Stimulated activated naive CD8-positive, alpha-beta T cell treated with anti-CD3 and anti-CD28 coated beads, Interleukin-15, amount 100 ng/mL, for 72 hours (primary cell): ENCODE measurements around the gene CNOT8.
A peak's percentile ranks its signal among the peaks of the same experiment; 100 is the strongest.
"Not testable (repeated sequence)": the region's sequence is repeated elsewhere in the genome, so short reads cannot be mapped to it uniquely, and the experiment has no call there.

Experiments
- ATAC-seq: fragments of 150-1000 bp; cut with Tn5 transposase; 2 replicates; pipeline ENCODE4 v1.10.0; 2021; ENCODE audit warnings: mild to moderate bottlenecking, moderate library complexity
- DNase-seq, 2 donors: peaks; one replicate each; pipeline ENCODE4 v3.0.0; 2021 to 2022
- H3K27ac Mint-ChIP-seq, 2 donors: one replicate each; pipeline ENCODE4 v1.8.0; 2022; ENCODE audit warnings: mild to moderate bottlenecking in 2 of 2, mixed read lengths in 2 of 2, moderate library complexity in 2 of 2
- H3K27me3 Mint-ChIP-seq: one replicate; pipeline ENCODE4 v1.8.0; 2022; ENCODE audit warnings: mixed read lengths
- H3K4me1 Mint-ChIP-seq: one replicate; pipeline ENCODE4 v1.8.0; 2022; ENCODE audit warnings: mild to moderate bottlenecking, mixed read lengths
- H3K4me3 Mint-ChIP-seq, 2 donors: one replicate each; pipeline ENCODE4 v1.8.0; 2022; ENCODE audit warnings: mild to moderate bottlenecking in 2 of 2, mixed read lengths in 2 of 2, moderate library complexity in 1 of 2
- H3K9me3 Mint-ChIP-seq, 2 donors: one replicate each; pipeline ENCODE4 v1.8.0; 2022; ENCODE audit warnings: mixed read lengths in 2 of 2

The CNOT8 gene

DNA sequence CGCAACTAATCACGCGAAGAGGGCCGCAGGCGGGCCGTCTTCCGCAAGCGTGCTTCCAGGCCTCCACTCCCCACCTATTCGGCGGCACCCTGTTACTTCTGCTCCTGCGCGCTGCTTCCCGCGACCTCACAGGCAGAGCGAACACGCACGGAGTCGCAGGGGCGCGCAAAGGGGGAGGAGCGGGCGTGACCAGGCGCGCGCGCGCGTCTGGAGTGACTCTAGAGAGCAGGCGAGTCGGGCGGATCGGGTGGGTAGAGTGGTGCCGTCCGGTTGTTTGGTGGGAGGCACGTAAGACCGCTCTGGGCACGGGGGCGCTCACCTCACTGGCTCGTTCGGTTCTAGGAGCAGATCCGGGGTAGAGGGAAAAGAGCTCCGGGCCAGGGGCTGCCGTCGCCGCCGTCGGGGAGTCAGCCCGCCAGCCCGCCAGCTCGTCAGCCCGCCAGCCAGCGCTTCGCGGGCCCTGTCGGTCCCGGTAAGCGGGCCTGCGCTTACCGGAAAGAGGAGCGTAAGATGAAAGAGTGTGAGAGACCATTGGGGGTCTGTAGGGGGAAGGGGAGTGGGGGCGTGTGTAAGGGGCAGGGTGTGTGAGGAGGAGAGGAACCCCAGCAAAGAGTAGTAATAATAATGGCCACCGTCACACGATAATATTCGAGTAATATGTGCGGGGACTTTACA, at the start of gene CNOT8:
Gene CNOT8, plus strand, starts transcription at position 331 of the 675 bp plus-strand sequence. CDS start 4,652 bp downstream, outside the sequence.
- DNase-seq: peak; percentile 98
- H3K4me1 Mint-ChIP-seq: peaks cover 48% of the 10 kb centered on the region

DNA sequence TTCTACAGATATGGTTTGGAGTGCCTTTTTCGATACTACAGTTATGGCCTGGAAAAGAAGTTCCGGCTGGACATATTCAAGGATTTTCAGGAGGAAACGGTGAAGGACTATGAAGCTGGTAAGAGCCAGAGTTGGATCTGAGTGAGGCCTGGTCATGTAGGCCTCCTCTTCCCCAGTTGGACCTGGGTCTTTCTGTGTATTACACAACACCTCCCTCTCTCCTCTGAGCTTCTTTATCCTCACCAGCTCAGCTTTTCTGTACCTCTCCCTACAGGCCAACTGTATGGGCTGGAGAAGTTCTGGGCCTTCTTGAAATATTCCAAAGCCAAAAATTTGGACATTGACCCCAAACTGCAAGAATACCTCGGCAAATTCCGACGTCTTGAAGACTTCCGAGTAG, 47.2 kb upstream of the CNOT8 start:
- H3K4me1 Mint-ChIP-seq: peaks cover 50% of the 10 kb centered on the region
- no peaks in the 10 kb centered on the region for H3K27me3 Mint-ChIP-seq
- DNase-seq (no peak), ATAC-seq (no peak)
- peak overlapping the region in 1 of 2 donors; percentile 64 for H3K27ac Mint-ChIP-seq
- H3K9me3 Mint-ChIP-seq: no peaks in the 10 kb centered on the region
- no peak overlapping the region for H3K4me3 Mint-ChIP-seq

More for the DNA sequence above, at the start of gene CNOT8:
- Mint-ChIP-seq H3K4me3 (peak within 1 kb of the TSS; percentile 89 to 97), H3K27ac (peak within 1 kb of the TSS; percentile 94 to 99), H3K27me3 (no peaks in the 10 kb centered on the region), H3K9me3 (no peaks in the 10 kb centered on the region)
- peak; percentile 94 for ATAC-seq

DNA sequence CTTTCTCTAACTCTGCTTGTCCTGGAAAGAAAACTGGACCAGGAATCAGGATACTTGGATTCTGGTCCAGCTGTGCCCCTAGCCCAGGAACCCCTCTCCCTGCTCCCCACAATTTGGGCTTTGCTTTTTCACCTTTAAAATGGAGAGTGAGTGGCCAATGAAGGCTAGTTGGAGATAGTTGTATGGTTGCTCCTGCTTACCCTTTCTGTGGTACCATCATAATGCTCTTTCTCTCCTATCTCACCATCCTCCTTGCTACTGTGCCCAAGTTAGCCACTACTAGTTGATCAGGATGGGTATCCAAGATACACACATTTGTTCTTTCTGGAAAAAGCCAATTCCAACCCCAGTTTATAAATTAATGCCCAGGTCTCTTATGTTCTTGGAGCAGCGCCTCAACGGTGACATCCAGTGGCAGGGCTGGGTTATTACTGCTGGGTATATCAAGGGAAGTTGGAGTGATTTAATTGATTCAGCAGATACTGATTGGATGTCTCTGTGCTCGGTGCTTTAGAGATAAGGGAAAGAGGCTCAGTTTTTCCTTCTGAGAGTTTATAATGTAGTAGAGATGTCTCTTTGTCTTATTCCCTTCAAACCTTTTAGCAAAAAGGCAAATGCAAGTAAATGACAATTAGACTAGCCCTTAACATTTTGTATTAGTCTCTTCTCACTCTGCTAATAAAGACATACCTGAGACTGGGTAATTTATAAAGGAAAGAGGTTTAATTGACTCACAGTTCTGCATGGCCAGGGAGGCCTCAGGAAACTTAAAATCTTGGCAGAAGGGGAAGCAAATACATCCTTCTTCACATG, 46.6 kb upstream of the CNOT8 start:
- H3K4me1 Mint-ChIP-seq: peaks cover 56% of the 10 kb centered on the region
- no peak overlapping the region for H3K4me3 Mint-ChIP-seq
- H3K27ac Mint-ChIP-seq: peak overlapping the region in 1 of 2 donors; percentile 62
- H3K27me3 Mint-ChIP-seq: no peaks in the 10 kb centered on the region
- DNase-seq (peak; percentile 35 to 53), ATAC-seq (peak; percentile 81)
- H3K9me3 Mint-ChIP-seq: no peaks in the 10 kb centered on the region

DNA sequence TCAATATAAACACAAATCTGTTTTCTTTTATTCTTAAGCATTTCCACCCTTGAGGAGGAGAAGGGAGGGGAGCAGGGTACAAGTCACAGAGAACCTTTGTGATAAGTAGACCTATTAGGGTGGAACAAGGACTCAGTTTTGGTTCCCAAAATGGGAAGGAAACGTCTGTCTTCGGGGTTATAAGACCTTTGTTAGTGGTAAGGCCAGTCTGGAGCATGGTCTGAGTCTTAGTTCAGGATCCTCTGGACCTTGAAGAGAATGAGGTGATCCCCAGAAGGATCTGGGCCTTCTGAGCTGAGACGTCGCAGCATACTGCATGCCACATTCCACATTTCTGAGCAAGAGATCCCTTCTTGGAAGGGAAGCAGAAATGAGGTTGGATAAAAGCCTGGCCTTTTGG, 45.3 kb upstream of the CNOT8 start:
- H3K4me3 Mint-ChIP-seq: no peak overlapping the region
- peaks cover 58% of the 10 kb centered on the region for H3K4me1 Mint-ChIP-seq
- H3K27ac Mint-ChIP-seq: peak overlapping the region in 1 of 2 donors; percentile 54
- H3K27me3 Mint-ChIP-seq: no peaks in the 10 kb centered on the region
- no peak for DNase-seq
- no peaks in the 10 kb centered on the region for H3K9me3 Mint-ChIP-seq
- ATAC-seq: no peak

DNA sequence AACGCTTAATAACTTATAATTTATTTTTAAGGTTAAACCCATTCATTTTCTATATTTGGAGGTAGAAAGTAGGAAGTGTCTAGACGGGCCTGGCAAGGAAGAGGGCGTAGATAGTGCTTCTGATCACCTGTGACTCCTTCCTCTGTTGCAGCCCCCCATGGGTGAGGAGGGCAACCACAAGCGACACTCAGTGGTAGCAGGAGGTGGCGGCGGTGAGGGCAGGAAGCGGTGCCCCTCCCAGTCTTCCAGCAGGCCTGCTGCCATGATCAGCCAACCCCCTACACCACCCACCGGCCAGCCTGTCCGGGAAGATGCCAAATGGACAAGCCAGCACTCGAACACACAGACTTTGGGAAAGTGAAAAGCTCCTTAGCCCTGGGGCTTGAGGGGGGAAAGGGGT, 44.7 kb upstream of the CNOT8 start:
- H3K4me3 Mint-ChIP-seq: no peak overlapping the region
- DNase-seq: no peak
- H3K9me3 Mint-ChIP-seq: no peaks in the 10 kb centered on the region
- peaks cover 60% of the 10 kb centered on the region for H3K4me1 Mint-ChIP-seq
- H3K27me3 Mint-ChIP-seq: no peaks in the 10 kb centered on the region
- peak overlapping the region; percentile 80 to 86 for H3K27ac Mint-ChIP-seq
- peak; percentile 49 for ATAC-seq

DNA sequence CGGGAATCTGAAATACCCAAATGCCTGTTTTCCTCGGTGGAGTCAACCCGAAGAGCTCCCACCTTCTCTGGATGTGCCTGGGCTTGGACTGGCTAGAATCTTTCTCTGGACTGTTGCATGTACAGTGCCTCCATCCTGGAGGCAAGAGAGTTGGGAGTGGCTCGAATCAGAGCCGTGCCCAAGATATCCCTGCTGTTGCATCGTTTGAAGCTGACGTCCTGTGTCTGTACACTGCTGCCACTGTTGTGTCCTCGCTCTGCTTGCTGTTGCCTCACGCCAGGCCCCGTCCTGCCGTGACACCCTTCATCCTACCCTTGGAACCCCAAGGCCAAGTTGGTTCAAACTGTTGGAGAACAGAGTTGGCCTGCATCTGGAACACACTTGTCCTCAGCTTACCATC, 43.4 kb upstream of the CNOT8 start:
- DNase-seq (no peak), ATAC-seq (no peak)
- Mint-ChIP-seq H3K9me3 (no peaks in the 10 kb centered on the region), H3K27ac (peak overlapping the region in 1 of 2 donors; percentile 78), H3K27me3 (no peaks in the 10 kb centered on the region), H3K4me1 (peaks cover 64% of the 10 kb centered on the region), H3K4me3 (no peak overlapping the region)

DNA sequence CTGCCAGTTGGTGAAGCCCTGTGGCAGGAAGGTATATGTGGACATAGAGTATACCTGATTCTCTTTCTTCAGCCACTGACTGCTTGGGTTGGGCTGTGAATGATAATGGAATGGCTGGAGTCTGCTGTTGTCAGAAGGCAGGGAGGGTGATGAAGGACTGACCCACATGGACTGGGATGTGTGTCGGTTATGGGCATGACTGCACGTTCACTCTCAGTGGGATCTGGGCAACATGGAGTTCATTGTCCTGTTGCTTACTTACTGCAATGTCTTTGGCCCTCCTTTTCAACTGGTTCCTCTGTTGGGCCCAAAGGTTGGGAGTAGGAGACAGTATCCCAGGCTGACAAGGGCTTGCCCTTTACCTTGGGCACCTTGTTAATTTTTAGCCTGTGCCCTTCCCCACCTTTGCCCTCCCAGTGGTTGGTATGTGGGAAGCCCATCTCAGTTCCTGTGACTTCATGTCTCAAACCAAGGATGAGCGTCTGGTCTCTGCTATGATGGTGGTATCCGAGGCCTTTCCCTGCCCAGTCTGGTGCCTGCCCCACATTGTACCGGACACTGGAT, 42.7 kb upstream of the CNOT8 start:
- H3K9me3 Mint-ChIP-seq: no peaks in the 10 kb centered on the region
- H3K4me1 Mint-ChIP-seq: peaks cover 64% of the 10 kb centered on the region
- H3K27me3 Mint-ChIP-seq: no peaks in the 10 kb centered on the region
- DNase-seq (no peak), ATAC-seq (no peak)
- H3K4me3 Mint-ChIP-seq: peak overlapping the region in 1 of 2 donors; percentile 2
- H3K27ac Mint-ChIP-seq: peak overlapping the region; percentile 65 to 78

DNA sequence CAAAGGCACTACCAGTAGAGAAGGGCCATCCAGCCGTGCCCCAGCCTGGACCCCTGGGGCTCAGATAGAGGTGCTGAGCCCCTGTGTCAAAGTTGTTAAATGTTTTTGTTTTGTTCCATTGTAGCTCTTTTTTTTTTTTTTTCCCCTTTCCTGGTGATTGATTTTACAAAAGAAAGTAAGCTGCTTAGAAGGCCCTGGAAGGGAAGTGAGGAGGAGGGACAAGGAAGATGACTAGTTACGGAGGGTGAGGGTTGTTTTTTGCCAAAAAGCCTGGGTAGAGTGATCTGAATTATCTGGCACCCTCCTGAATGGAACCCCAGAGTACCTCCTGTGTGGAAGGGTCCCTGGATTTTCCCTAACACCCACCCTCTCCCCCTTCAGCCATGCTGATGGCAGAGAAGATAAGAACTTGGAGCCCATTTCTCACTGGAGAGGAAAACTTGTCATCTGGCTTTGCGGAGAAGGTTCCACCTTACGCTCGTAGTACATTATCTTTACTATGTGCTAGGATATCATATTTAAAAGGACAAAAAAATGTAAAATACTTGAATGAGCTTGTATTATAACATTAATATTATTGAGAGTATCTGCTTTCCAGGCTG, 41.4 kb upstream of the CNOT8 start:
- ATAC-seq (no peak), DNase-seq (no peak)
- H3K9me3 Mint-ChIP-seq: no peaks in the 10 kb centered on the region
- peaks cover 52% of the 10 kb centered on the region for H3K4me1 Mint-ChIP-seq
- no peak overlapping the region for H3K4me3 Mint-ChIP-seq
- peak overlapping the region; percentile 41 to 54 for H3K27ac Mint-ChIP-seq
- no peaks in the 10 kb centered on the region for H3K27me3 Mint-ChIP-seq

DNA sequence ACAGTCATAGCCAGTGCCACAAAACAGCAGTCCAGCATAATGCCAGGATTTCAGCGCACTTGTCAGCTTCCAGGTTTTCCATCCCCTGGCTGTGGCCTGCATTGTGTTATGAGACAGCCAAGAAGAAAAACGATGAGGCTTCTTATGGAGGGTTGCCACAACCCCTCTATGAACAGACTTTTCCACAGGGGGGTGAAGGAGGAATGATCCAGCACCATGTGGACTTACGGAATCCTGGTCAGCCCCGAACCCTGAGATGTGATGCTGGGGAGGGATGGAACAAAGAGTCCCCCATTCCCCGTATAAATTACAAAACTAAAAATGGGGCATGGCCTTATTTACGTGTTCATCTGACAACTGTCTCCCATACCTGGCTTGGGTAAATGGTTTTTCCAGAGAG, 40.6 kb upstream of the CNOT8 start:
- Mint-ChIP-seq H3K27me3 (no peaks in the 10 kb centered on the region), H3K27ac (peak overlapping the region in 1 of 2 donors; percentile 25), H3K4me1 (peaks cover 44% of the 10 kb centered on the region), H3K9me3 (no peaks in the 10 kb centered on the region), H3K4me3 (no peak overlapping the region)
- ATAC-seq (no peak), DNase-seq (no peak)

DNA sequence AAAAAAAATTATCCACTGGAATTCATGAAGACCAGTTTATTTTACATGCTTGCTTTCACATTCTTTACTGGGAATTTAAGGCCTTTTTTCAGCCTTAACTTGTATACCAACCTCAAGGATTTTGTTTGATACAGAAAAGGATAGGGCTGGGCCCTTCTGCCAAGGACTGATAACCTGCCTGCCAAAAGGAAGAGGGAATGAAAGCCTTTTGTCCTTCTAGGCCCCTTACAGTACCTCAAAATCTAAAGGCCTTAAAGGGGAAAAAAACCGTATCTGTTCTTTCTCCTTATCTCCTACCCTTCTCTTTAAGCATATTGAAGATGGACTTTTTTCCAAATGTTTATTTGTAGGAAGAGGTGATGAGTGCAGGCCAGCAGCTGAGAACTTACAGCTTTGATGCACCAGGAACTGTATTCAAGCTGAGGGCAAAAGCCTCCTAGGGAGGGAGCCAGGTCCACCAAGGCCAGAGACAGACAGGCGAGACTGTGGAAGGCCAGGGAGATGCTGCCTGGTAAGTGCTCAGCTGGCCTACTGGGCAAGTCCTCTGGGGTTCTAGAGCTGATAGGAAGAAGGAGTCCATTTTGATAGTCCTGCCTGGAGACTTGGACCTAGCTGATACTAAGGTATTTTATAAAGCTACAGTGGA, 39.8 kb upstream of the CNOT8 start:
- ATAC-seq (no peak), DNase-seq (no peak)
- Mint-ChIP-seq H3K27ac (peak overlapping the region; percentile 87 to 92), H3K9me3 (no peaks in the 10 kb centered on the region), H3K4me3 (no peak overlapping the region), H3K27me3 (no peaks in the 10 kb centered on the region), H3K4me1 (peaks cover 36% of the 10 kb centered on the region)

DNA sequence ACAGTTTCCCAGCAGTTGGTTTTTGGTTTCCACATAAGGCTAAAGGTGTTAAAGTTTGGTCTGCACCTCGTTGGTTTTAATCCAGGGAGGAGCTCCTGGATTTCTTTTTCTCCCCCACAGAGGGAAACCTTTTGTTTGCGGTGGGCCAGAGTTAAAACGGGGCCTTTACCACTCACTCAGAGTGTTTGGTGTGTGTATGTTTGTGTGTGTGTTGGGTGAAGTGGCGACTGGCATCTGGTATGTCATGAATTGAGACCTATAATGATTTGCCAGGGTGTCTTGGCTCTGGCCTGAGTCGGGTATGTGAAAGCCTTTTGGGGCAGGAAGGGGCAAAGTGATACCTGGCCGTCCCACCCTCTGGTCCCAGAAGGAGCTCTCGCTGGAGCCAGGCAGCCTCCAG, 38.9 kb upstream of the CNOT8 start:
- ATAC-seq (no peak), DNase-seq (no peak)
- H3K9me3 Mint-ChIP-seq: no peaks in the 10 kb centered on the region
- H3K27me3 Mint-ChIP-seq: no peaks in the 10 kb centered on the region
- peaks cover 31% of the 10 kb centered on the region for H3K4me1 Mint-ChIP-seq
- H3K27ac Mint-ChIP-seq: peak overlapping the region in 1 of 2 donors; percentile 54
- H3K4me3 Mint-ChIP-seq: no peak overlapping the region

DNA sequence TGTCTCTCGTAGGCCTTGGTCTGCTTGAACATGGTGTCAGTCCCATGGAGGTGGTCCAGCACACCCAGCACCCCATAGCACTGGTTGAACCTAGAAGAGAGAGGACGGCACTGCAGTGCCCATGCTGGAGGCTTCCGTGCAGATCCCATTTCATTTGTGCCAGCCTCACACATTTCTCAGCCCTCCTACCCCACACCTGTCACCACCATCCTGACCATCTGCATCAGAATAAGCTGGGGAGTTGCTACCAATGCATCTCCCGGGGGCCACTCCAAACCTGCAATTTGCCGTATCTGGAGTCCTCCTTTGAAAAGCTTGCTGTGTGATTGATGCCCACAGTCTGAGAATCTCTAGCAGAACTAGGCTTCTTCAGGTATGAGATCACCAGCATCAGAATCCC, 38.0 kb upstream of the CNOT8 start:
- H3K27me3 Mint-ChIP-seq: no peaks in the 10 kb centered on the region
- H3K27ac Mint-ChIP-seq: peak overlapping the region; percentile 52 to 54
- peaks cover 22% of the 10 kb centered on the region for H3K4me1 Mint-ChIP-seq
- H3K9me3 Mint-ChIP-seq: no peaks in the 10 kb centered on the region
- ATAC-seq: peak; percentile 30
- no peak for DNase-seq
- H3K4me3 Mint-ChIP-seq: no peak overlapping the region

DNA sequence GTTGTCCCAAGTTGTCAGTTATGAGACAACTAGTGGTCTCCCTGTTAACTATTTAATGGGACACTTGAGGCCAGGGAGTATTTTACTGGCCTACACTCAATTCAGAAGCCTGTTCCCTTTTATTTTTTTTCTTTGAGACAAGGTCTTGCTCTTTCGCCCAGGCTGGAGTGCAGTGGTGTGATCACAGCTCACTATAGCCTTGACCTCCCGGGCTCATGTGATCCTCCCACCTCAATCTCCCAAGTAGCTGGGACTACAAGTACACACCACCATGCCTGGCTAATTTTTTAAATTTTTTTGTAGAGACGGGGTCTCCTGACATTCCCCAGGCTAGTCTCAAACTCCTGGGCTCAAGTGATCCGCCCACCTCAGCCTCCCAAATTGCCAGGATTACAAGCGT, 35.5 kb upstream of the CNOT8 start:
- not testable (repeated sequence) for ATAC-seq, H3K4me3 Mint-ChIP-seq, H3K9me3 Mint-ChIP-seq, DNase-seq, H3K27me3 Mint-ChIP-seq
- peaks cover 16% of the 10 kb centered on the region for H3K4me1 Mint-ChIP-seq
- peak overlapping the region in 1 of 2 donors; percentile 14 for H3K27ac Mint-ChIP-seq

DNA sequence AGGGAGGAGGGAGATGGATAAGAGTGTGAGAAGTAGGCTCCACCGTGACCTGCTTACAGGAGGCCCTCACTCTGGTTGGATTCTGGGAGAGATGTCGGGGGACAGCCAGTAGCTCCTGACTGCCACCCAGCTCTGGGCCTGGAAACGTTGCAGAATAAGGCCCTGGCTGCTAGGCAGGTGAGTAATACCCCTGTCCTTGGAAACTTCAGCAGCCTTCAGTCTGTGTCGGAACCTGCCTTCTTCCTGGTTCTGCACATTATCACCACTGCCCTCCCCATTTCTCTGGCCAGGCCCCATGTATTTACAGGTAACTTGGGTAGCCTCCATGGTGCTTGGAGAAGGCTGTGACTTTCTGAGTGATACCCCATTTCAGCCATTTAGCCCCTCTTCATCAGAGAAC, 34.8 kb upstream of the CNOT8 start:
- no peak for ATAC-seq
- peak overlapping the region in 1 of 2 donors; percentile 79 for H3K27ac Mint-ChIP-seq
- H3K9me3 Mint-ChIP-seq: no peaks in the 10 kb centered on the region
- no peaks in the 10 kb centered on the region for H3K27me3 Mint-ChIP-seq
- H3K4me3 Mint-ChIP-seq: no peak overlapping the region
- H3K4me1 Mint-ChIP-seq: peaks cover 22% of the 10 kb centered on the region
- no peak for DNase-seq

DNA sequence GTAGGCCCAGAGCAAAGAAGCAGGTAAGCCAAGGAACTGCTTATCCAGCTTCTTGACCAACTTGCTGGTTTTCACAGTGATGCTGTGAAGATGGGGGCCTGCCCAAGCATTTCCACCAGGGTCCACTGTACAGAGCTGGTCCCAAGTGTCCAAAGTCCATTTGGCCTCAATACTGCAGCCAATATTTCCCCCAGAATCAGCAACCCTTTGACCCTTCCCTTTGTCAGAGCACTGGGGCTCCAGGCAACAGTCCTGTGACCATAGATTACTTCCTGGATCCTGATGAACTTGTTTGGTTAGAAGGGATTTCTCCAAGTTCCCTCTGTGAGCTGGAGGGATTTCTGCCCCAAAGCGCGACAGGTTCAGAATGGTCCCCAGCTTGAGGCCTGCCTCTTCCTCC, 34.4 kb upstream of the CNOT8 start:
- ATAC-seq: no peak
- no peaks in the 10 kb centered on the region for H3K27me3 Mint-ChIP-seq
- H3K9me3 Mint-ChIP-seq: no peaks in the 10 kb centered on the region

More for the DNA sequence above, 34.4 kb upstream of the CNOT8 start:
- Mint-ChIP-seq H3K4me3 (no peak overlapping the region), H3K4me1 (peaks cover 22% of the 10 kb centered on the region), H3K27ac (no peak overlapping the region)
- DNase-seq: no peak
